NCI-H1105 treated with DMSO at 0.1 percent for 48 hours (cell line): Measurements from ENCODE around the gene LILRB2.
"Not testable (repeated sequence)": the region's sequence is repeated elsewhere in the genome, so short reads cannot be mapped to it uniquely, and the experiment has no call there.

ENCODE experiments used
- DNase-seq: peaks from one replicate; lab custom pipeline; 2025; lab: John Stamatoyannopoulos, UW

Gene LILRB2

GRCh38 chr19:54240372-54241336 is 40.3 kb downstream of the LILRB2 start:
- DNase-seq, result not testable (repeated sequence)

DNA sequence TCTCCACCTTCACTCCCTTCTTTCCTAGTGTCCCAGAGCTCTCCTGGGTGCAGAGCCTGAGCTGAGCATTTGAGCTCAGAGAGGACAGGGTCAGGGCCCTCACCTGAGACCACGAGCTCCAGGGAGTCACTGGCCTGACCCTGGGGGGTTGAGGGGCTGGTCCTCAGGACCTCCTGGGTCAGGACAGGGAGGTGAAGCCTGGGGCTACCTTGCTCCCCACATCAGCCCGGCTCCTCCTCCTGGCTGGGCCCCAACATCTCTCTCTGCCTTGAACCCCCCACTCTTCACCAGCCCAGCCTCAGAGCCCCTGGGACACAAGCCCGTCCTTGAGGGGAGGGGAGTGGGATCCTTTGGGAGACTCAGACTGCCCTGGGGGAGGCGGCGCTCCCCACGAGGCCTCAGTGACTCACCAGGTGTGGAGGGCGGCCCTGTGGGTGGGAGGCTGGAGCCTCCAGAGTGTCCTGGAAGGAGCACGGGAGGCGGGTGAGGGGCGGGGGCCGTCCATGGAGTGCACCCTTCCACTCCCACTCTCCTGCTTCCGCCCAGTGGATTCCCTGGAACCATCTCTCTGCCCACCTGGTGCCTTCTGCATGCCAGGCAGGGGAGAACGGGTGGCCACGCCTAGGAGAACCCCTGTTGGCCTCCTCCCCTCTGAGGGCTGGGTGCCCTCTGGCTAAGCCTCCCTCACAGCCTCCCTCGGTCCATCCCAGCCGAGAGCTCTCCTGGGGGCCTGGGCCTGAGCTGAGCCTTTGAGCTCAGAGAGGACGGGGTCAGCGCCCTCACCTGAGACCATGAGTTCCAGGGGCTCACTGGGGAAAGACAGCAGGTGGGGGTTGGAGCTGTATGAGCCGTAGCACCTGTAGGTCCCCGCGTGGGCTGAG is 41.2 kb downstream of the LILRB2 start:
- not testable (repeated sequence) for DNase-seq

DNA sequence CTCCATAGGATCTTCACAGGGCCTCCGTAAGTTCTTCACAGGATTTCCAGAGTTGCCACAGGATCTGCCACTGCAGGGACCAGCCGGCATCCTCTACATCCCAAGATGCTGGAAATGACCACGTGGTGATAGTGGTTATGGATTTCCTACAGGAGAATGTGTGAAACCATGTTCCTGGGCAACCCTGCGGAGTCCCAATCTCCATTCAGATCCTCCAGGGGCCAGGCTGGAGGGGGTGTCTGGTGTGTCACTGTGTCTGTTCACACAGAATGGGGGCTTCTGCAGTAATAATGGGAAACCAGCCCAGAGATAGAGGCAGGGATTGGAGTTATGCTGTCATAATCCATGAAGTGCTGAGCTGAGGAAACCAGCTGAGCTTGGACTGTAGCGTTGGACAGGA is 47.0 kb downstream of the LILRB2 start:
- no peak for DNase-seq

DNA sequence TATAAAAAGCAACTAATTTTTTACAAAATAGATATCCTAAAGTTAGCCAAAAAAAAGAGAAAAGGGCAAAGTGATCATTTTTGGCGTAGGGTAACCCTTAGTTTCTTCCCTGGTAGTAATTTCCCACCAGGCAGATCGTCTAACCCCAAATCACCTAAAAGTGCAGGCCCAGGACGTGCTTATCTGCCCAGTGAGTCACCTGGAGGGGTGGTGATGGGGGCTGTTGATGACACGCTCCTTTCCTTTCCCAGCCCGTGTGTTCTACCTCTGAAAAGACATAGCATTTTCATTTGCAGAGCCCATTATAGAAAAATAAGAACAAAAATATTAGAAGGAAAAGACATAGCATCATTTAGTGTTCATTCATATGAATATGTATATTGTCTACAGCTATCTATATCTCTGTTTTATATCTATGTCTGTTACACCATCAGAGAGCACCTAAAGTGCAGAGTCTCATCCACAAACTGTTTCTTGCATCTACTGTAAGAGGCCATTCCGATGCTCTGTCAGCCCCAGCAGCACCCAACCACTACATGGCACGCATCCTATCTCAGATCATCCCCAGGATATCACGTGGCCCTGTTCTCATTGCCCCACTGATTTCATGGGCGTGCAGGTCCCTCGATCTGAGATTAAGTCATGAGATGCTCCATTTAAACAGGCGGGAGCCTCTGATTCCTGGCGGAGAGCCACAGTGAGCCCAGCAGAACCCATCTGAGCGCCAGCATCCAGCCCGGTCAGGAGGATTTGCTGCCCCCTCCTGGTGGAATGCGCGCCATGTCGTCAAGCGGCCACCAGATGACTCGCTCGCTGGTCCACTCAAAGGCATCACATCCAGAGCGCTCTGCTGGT is 49.6 kb downstream of the LILRB2 start:
- DNase-seq, result peak; percentile 88

DNA sequence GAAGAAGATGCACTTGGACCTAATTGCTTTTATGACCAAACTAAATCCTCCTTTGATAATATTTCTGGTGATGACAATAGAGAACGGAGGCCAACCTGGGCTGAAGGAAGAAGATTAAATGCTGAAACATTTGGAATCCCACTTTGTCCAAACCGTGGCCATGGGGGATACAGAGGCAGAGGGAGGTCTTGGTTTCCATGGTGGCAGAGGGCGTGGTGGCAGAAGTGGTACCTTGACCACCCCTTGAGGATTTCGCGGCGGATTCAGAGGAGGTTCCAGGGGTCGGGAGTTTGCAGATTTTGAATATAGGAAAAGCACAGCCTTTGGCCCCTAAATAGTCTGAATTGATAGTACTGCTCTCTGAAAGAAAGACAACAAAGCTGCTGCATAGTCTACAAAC is 50.9 kb downstream of the LILRB2 start:
- no peak for DNase-seq

GRCh38 chr19:54229146-54229545 is 51.8 kb downstream of the LILRB2 start:
- no peak for DNase-seq

- DNase-seq, result not testable (repeated sequence)
These were observed 56.3 kb downstream of the LILRB2 start for GRCh38 chr19:54224619-54225018.

- not testable (repeated sequence) for DNase-seq
These were observed 57.0 kb downstream of the LILRB2 start for GRCh38 chr19:54223937-54224281.
